ENCODE data around the gene MIB1.

MIB1 gene

GRCh38 chr18:21826196-21826595 is 85.6 kb downstream of the MIB1 start:
- POLR2A ChIA-PET = no interaction called here
- no peak for DNase-seq
- no peaks in the 10 kb centered on the region for H3K4me1 ChIP-seq (ENCODE audit: control extremely low read depth in 1 of 4, control insufficient read depth in 4 of 4, insufficient read depth in 4 of 4, low read length in 3 of 4)

GRCh38 chr18:21826641-21827302 is 86.2 kb downstream of the MIB1 start:
- no peaks in the 10 kb centered on the region for H3K9me3 ChIP-seq (ENCODE audit: control extremely low read depth in 1 of 5, control insufficient read depth in 4 of 5, insufficient read depth in 2 of 5, low read depth in 1 of 5, low read length in 4 of 5)
- no peak for DNase-seq
- 100% methylated on average over 1 of the region's 4 CpGs for WGBS (ENCODE audit: insufficient coverage)
- ChIA-PET POLR2A (no interaction called here), CTCF (interaction anchor here (0.6 kb wide), 1 partner anchor 77 kb away, joined by 3 read pairs; no protein-coding TSS in a partner anchor)
- no peak overlapping the region for H3K27ac ChIP-seq (ENCODE audit: insufficient read depth in 1 of 2, low read depth in 1 of 2, low read length in 2 of 2, poor library complexity in 1 of 2, severe bottlenecking in 2 of 2)
- H3K27me3 ChIP-seq (replicated peaks in 2 of 5; ENCODE audit: control insufficient read depth in 4 of 5, insufficient read depth in 5 of 5, low read length in 4 of 5) = no peaks in the 10 kb centered on the region
- no peak overlapping the region for H3K4me3 ChIP-seq (ENCODE audit: control insufficient read depth in 1 of 7, extremely low read depth in 1 of 7, insufficient read depth in 4 of 7, low read depth in 2 of 7, low read length in 6 of 7)
- H3K36me3 ChIP-seq (ENCODE audit: control insufficient read depth in 4 of 4, insufficient read depth in 4 of 4, low read length in 3 of 4) = peaks cover 2 to 8% (median 5%) of the 10 kb centered on the region in 4 experiments
- no peaks in the 10 kb centered on the region for H3K4me1 ChIP-seq (ENCODE audit: control extremely low read depth in 1 of 4, control insufficient read depth in 4 of 4, insufficient read depth in 4 of 4, low read length in 3 of 4)

More at GRCh38 chr18:21826196-21826595, 85.6 kb downstream of the MIB1 start:
- CTCF ChIA-PET = no interaction called here
- no peak overlapping the region for H3K4me3 ChIP-seq (ENCODE audit: control insufficient read depth in 1 of 7, extremely low read depth in 1 of 7, insufficient read depth in 4 of 7, low read depth in 2 of 7, low read length in 6 of 7)
- H3K27ac ChIP-seq (ENCODE audit: insufficient read depth in 1 of 2, low read depth in 1 of 2, low read length in 2 of 2, poor library complexity in 1 of 2, severe bottlenecking in 2 of 2) = no peak overlapping the region
- no peaks in the 10 kb centered on the region for H3K9me3 ChIP-seq (ENCODE audit: control extremely low read depth in 1 of 5, control insufficient read depth in 4 of 5, insufficient read depth in 2 of 5, low read depth in 1 of 5, low read length in 4 of 5)
- WGBS (ENCODE audit: insufficient coverage) = 100% methylated on average over 1 of the region's 3 CpGs
- H3K36me3 ChIP-seq (ENCODE audit: control insufficient read depth in 4 of 4, insufficient read depth in 4 of 4, low read length in 3 of 4) = peaks cover 2 to 10% (median 6%) of the 10 kb centered on the region in 4 experiments
- no peaks in the 10 kb centered on the region for H3K27me3 ChIP-seq (replicated peaks in 2 of 5; ENCODE audit: control insufficient read depth in 4 of 5, insufficient read depth in 5 of 5, low read length in 4 of 5)

- Histone ChIP-seq H3K36me3 (ENCODE audit: control insufficient read depth in 4 of 4, insufficient read depth in 4 of 4, low read length in 3 of 4) (peaks cover 3 to 5% (median 4%) of the 10 kb centered on the region in 4 experiments), H3K27ac (ENCODE audit: insufficient read depth in 1 of 2, low read depth in 1 of 2, low read length in 2 of 2, poor library complexity in 1 of 2, severe bottlenecking in 2 of 2) (no peak overlapping the region), H3K9me3 (ENCODE audit: control extremely low read depth in 1 of 5, control insufficient read depth in 4 of 5, insufficient read depth in 2 of 5, low read depth in 1 of 5, low read length in 4 of 5) (no peaks in the 10 kb centered on the region), H3K27me3 (replicated peaks in 2 of 5; ENCODE audit: control insufficient read depth in 4 of 5, insufficient read depth in 5 of 5, low read length in 4 of 5) (no peaks in the 10 kb centered on the region), H3K4me3 (ENCODE audit: control insufficient read depth in 1 of 7, extremely low read depth in 1 of 7, insufficient read depth in 4 of 7, low read depth in 2 of 7, low read length in 6 of 7) (no peak overlapping the region), H3K4me1 (ENCODE audit: control extremely low read depth in 1 of 4, control insufficient read depth in 4 of 4, insufficient read depth in 4 of 4, low read length in 3 of 4) (no peaks in the 10 kb centered on the region)
- CTCF ChIA-PET = interaction anchor here (0.6 to 1.8 kb wide), 5 partner anchors 9 to 267 kb away, joined by 3 to 6 read pairs (median 4); no protein-coding TSS in a partner anchor
- 95% methylated on average over 2 of the region's 3 CpGs for WGBS (ENCODE audit: insufficient coverage)
- no peak for DNase-seq
- POLR2A ChIA-PET = no interaction called here
These were observed 89.9 kb downstream of the MIB1 start for GRCh38 chr18:21830532-21830931.

GRCh38 chr18:21831413-21831831 is 90.8 kb downstream of the MIB1 start:
- H3K9me3 ChIP-seq (ENCODE audit: control extremely low read depth in 1 of 5, control insufficient read depth in 4 of 5, insufficient read depth in 2 of 5, low read depth in 1 of 5, low read length in 4 of 5) = no peaks in the 10 kb centered on the region
- peaks cover 2 to 5% (median 3%) of the 10 kb centered on the region in 4 experiments for H3K36me3 ChIP-seq (ENCODE audit: control insufficient read depth in 4 of 4, insufficient read depth in 4 of 4, low read length in 3 of 4)
- no peak for DNase-seq
- ChIA-PET CTCF (interaction anchor here (1.0 to 1.8 kb wide), 2 partner anchors 11 to 13 kb away, joined by 4 to 5 read pairs; no protein-coding TSS in a partner anchor), POLR2A (interaction anchor here (0.6 kb wide), 1 partner anchor 34 kb away, joined by 4 read pairs; no protein-coding TSS in a partner anchor)
- no peaks in the 10 kb centered on the region for H3K4me1 ChIP-seq (ENCODE audit: control extremely low read depth in 1 of 4, control insufficient read depth in 4 of 4, insufficient read depth in 4 of 4, low read length in 3 of 4)
- no peak overlapping the region for H3K4me3 ChIP-seq (ENCODE audit: control insufficient read depth in 1 of 7, extremely low read depth in 1 of 7, insufficient read depth in 4 of 7, low read depth in 2 of 7, low read length in 6 of 7)
- 90% methylated on average over 3 of the region's 5 CpGs for WGBS (ENCODE audit: insufficient coverage)
- no peak overlapping the region for H3K27ac ChIP-seq (ENCODE audit: insufficient read depth in 1 of 2, low read depth in 1 of 2, low read length in 2 of 2, poor library complexity in 1 of 2, severe bottlenecking in 2 of 2)
- no peaks in the 10 kb centered on the region for H3K27me3 ChIP-seq (replicated peaks in 2 of 5; ENCODE audit: control insufficient read depth in 4 of 5, insufficient read depth in 5 of 5, low read length in 4 of 5)

GRCh38 chr18:21833604-21834298 is 93.2 kb downstream of the MIB1 start:
- ChIA-PET CTCF (no interaction called here), POLR2A (no interaction called here)
- no peak overlapping the region for H3K27ac ChIP-seq (ENCODE audit: insufficient read depth in 1 of 2, low read depth in 1 of 2, low read length in 2 of 2, poor library complexity in 1 of 2, severe bottlenecking in 2 of 2)
- H3K27me3 ChIP-seq (replicated peaks in 2 of 5; ENCODE audit: control insufficient read depth in 4 of 5, insufficient read depth in 5 of 5, low read length in 4 of 5) = no peaks in the 10 kb centered on the region
- peaks cover 6 to 9% (median 8%) of the 10 kb centered on the region in 4 experiments for H3K36me3 ChIP-seq (ENCODE audit: control insufficient read depth in 4 of 4, insufficient read depth in 4 of 4, low read length in 3 of 4)
- no peak for DNase-seq
- H3K4me3 ChIP-seq (ENCODE audit: control insufficient read depth in 1 of 7, extremely low read depth in 1 of 7, insufficient read depth in 4 of 7, low read depth in 2 of 7, low read length in 6 of 7) = no peak overlapping the region
- 100% methylated on average over 3 of the region's 4 CpGs for WGBS (ENCODE audit: insufficient coverage)
- no peaks in the 10 kb centered on the region for H3K4me1 ChIP-seq (ENCODE audit: control extremely low read depth in 1 of 4, control insufficient read depth in 4 of 4, insufficient read depth in 4 of 4, low read length in 3 of 4)
- H3K9me3 ChIP-seq (ENCODE audit: control extremely low read depth in 1 of 5, control insufficient read depth in 4 of 5, insufficient read depth in 2 of 5, low read depth in 1 of 5, low read length in 4 of 5) = no peaks in the 10 kb centered on the region

GRCh38 chr18:21834299-21834660 is 93.7 kb downstream of the MIB1 start:
- no peaks in the 10 kb centered on the region for H3K27me3 ChIP-seq (replicated peaks in 2 of 5; ENCODE audit: control insufficient read depth in 4 of 5, insufficient read depth in 5 of 5, low read length in 4 of 5)
- DNase-seq = no peak
- H3K27ac ChIP-seq (ENCODE audit: insufficient read depth in 1 of 2, low read depth in 1 of 2, low read length in 2 of 2, poor library complexity in 1 of 2, severe bottlenecking in 2 of 2) = no peak overlapping the region
- ChIA-PET CTCF (no interaction called here), POLR2A (no interaction called here)
- H3K36me3 ChIP-seq (ENCODE audit: control insufficient read depth in 4 of 4, insufficient read depth in 4 of 4, low read length in 3 of 4) = peaks cover 7 to 10% (median 8%) of the 10 kb centered on the region in 4 experiments
- H3K9me3 ChIP-seq (ENCODE audit: control extremely low read depth in 1 of 5, control insufficient read depth in 4 of 5, insufficient read depth in 2 of 5, low read depth in 1 of 5, low read length in 4 of 5) = no peaks in the 10 kb centered on the region
- H3K4me3 ChIP-seq (ENCODE audit: control insufficient read depth in 1 of 7, extremely low read depth in 1 of 7, insufficient read depth in 4 of 7, low read depth in 2 of 7, low read length in 6 of 7) = no peak overlapping the region
- 82% methylated on average over 2 of the region's 3 CpGs for WGBS (ENCODE audit: insufficient coverage)
- no peaks in the 10 kb centered on the region for H3K4me1 ChIP-seq (ENCODE audit: control extremely low read depth in 1 of 4, control insufficient read depth in 4 of 4, insufficient read depth in 4 of 4, low read length in 3 of 4)

- CTCF ChIA-PET = interaction anchor here (1.9 kb wide), 1 partner anchor 22 kb away, joined by 6 read pairs; no protein-coding TSS in a partner anchor
These were observed 101.0 kb downstream of the MIB1 start for GRCh38 chr18:21841570-21841969.

More at GRCh38 chr18:21841570-21841969, 101.0 kb downstream of the MIB1 start:
- Histone ChIP-seq H3K4me3 (ENCODE audit: control insufficient read depth in 1 of 7, extremely low read depth in 1 of 7, insufficient read depth in 4 of 7, low read depth in 2 of 7, low read length in 6 of 7) (no peak overlapping the region), H3K36me3 (ENCODE audit: control insufficient read depth in 4 of 4, insufficient read depth in 4 of 4, low read length in 3 of 4) (peaks cover 19 to 43% (median 22%) of the 10 kb centered on the region in 4 experiments), H3K4me1 (ENCODE audit: control extremely low read depth in 1 of 4, control insufficient read depth in 4 of 4, insufficient read depth in 4 of 4, low read length in 3 of 4) (no peaks in the 10 kb centered on the region), H3K27ac (ENCODE audit: insufficient read depth in 1 of 2, low read depth in 1 of 2, low read length in 2 of 2, poor library complexity in 1 of 2, severe bottlenecking in 2 of 2) (no peak overlapping the region), H3K9me3 (ENCODE audit: control extremely low read depth in 1 of 5, control insufficient read depth in 4 of 5, insufficient read depth in 2 of 5, low read depth in 1 of 5, low read length in 4 of 5) (no peaks in the 10 kb centered on the region), H3K27me3 (replicated peaks in 2 of 5; ENCODE audit: control insufficient read depth in 4 of 5, insufficient read depth in 5 of 5, low read length in 4 of 5) (no peaks in the 10 kb centered on the region)
- DNase-seq = no peak
- no CpG with 5 or more reads among the region's 1 CpG for WGBS (ENCODE audit: insufficient coverage)
- POLR2A ChIA-PET = no interaction called here
